Neuron (in vitro differentiated cells): ENCODE data around the gene S100A8.

Experiments
- H2AFZ ChIP-seq: one replicate; pipeline ENCODE4 v1.6.1; 2013; ENCODE audit warnings: low read depth, mild to moderate bottlenecking, inconsistent platforms, low read length, moderate library complexity
- H3K27me3 ChIP-seq: one replicate; pipeline ENCODE4 v1.6.1; 2013; ENCODE audit warnings: low read length; ENCODE audit not compliant: insufficient read depth
- H3K36me3 ChIP-seq: one replicate; pipeline ENCODE4 v1.6.1; 2013; ENCODE audit warnings: low read length; ENCODE audit not compliant: insufficient read depth
- H3K4me1 ChIP-seq: one replicate; pipeline ENCODE4 v1.6.1; 2013; ENCODE audit warnings: low read length; ENCODE audit not compliant: insufficient read depth
- H3K4me3 ChIP-seq: 2 replicates; pipeline ENCODE4 v1.5.1; 2013; ENCODE audit warnings: mild to moderate bottlenecking, low read length, moderate library complexity
- H3K9me3 ChIP-seq: one replicate; pipeline ENCODE4 v1.6.1; 2013; ENCODE audit warnings: low read length

The S100A8 gene

DNA sequence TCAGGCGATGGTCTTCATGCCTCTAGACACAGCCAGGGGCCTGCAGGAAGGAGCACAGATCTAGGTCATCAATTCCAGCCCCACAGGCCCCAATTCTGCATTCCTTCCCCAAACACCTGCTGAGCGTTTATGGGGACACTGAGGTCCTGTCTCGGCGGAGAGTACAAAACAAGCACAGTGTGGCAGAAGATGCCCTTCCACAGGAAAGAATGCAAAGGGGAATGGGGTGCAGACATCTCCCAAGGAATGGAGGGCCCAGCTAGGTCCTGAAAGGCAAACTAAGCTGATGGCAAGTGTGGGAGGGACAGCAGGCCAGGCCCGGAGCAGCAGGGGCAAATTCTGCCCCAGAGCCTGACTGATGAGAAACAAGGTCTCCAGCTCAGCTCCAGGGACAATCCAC, 3.5 kb upstream of the S100A8 start:
- Histone ChIP-seq H3K9me3 (no peaks in the 10 kb centered on the region), H3K4me3 (no peak overlapping the region), H3K27me3 (peaks cover 37% of the 10 kb centered on the region), H3K36me3 (no peaks in the 10 kb centered on the region), H3K4me1 (no peaks in the 10 kb centered on the region), H2AFZ (no peak overlapping the region)

DNA sequence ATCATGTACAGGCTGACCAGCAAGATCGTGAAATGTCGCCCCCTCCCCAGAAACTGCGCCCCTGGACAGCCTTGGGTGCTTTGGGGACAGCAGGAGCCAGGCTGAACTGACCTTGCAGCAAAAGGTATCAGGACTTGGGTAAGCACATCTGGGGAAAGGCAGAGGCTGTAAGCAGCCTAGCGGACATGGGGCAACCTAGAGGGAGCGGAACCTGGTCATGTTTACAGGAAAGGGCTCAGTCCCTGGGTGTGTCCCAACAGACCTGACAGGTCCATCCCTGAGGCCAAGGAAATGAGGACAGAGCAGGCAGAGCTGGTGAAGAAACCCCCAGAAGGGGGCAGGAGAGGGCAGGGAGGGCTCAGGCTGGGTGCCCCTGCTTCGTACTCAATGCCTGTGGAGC, 3.1 kb upstream of the S100A8 start:
- no peaks in the 10 kb centered on the region for H3K36me3 ChIP-seq
- H3K27me3 ChIP-seq, result peaks cover 33% of the 10 kb centered on the region
- H3K9me3 ChIP-seq, result no peaks in the 10 kb centered on the region
- no peak overlapping the region for H2AFZ ChIP-seq
- H3K4me3 ChIP-seq, result no peak overlapping the region
- H3K4me1 ChIP-seq, result no peaks in the 10 kb centered on the region

DNA sequence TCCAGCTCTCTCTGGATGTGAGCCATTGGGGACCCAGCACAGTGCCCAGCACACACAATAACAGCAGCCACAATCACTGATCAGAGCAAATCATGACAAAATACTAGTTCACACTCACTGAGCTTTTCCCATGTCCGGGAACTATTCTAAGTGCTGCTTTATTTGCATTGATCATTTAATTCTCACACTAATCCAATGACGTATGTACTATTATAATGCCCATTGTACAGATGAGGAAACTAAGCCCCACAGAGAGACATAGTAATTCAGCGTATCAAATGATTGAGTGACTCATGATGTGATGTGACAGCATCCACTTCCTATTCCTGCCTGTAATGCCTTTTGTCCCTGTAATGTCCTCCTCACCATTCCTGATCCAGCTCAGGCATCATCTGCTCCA, 1.9 kb upstream of the S100A8 start:
- no peaks in the 10 kb centered on the region for H3K9me3 ChIP-seq
- no peaks in the 10 kb centered on the region for H3K4me1 ChIP-seq
- H2AFZ ChIP-seq, result no peak overlapping the region
- no peak overlapping the region for H3K4me3 ChIP-seq
- peaks cover 31% of the 10 kb centered on the region for H3K27me3 ChIP-seq
- no peaks in the 10 kb centered on the region for H3K36me3 ChIP-seq

DNA sequence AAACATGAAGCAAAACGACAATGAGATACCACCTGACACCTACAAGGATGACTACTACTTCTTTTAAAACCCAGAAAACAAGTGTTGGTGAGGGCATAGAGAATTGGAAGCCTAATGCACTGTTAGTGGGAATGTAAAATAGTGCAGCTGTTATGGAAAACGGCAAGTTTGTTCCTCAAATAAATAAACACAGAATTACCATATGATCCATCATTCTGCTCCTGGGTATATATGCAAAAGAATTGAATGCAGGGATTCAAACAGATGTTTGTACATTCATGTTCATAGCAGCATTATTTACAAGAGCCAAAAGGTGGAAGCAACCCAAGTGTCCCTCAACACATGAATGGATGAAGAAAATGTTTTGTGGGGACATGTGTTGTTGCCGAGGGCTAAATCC, 1.4 kb upstream of the S100A8 start:
- no peaks in the 10 kb centered on the region for H3K36me3 ChIP-seq
- H3K4me1 ChIP-seq, result no peaks in the 10 kb centered on the region
- no peak overlapping the region for H3K4me3 ChIP-seq
- H2AFZ ChIP-seq, result no peak overlapping the region
- H3K9me3 ChIP-seq, result no peaks in the 10 kb centered on the region
- peaks cover 25% of the 10 kb centered on the region for H3K27me3 ChIP-seq

DNA sequence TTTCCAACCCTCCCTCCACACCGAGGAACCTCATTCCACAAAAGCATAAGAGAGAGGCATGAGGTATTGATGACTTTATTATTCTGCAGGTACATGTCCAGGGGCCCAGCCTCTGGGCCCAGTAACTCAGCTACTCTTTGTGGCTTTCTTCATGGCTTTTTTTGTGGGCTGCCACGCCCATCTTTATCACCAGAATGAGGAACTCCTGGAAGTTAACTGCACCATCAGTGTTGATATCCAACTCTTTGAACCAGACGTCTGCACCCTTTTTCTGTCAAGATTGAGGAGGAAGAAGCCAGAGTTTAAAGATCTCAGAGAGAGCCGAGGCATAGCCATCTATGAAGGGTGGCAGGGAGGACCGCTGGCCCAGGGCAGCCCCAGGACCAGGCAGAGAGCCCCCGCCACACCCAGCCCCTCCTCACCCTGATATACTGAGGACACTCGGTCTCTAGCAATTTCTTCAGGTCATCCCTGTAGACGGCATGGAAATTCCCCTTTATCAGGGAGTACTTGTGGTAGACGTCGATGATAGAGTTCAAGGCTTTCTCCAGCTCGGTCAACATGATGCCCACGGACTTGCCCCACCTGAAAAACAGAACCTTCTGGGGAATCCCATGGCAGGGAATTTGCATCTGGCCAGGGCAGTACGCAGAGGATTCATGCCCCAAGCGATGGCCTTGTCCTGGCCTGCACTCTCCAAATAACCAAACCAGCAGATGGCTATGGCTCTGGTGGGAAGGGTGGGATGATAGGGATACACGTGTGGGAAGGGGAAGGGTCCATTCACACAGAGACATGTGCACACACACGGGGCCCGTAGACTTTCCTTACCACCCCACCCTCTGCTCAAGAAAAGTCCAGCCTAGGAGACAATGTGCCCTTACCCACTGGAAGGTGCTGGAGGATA, 647 bp downstream of the S100A8 start:
- H3K4me3 ChIP-seq, result no peak overlapping the region
- H2AFZ ChIP-seq, result no peak overlapping the region
- H3K27me3 ChIP-seq, result peaks cover 8% of the 10 kb centered on the region
- H3K36me3 ChIP-seq, result no peaks in the 10 kb centered on the region
- no peaks in the 10 kb centered on the region for H3K9me3 ChIP-seq
- H3K4me1 ChIP-seq, result no peaks in the 10 kb centered on the region

DNA sequence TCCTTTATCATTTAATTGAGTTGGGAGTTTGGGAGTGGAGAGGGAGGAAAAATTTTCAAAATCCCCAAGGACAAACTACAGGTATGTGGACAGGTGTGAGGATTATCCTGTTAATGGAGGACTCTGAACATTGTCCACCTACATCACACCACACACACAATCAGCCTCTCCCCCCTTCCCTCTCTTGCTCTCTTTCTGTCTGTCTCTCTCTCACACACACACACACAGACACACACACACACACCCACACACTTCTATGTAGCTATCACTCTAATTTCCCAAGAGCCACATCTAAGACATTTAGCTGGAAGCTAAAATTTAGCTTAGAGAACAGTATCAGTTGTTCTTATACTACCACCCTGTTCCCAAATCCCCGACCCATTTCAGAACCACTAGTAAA, 1.5 kb downstream of the S100A8 start:
- Histone ChIP-seq H3K36me3 (no peaks in the 10 kb centered on the region), H3K4me3 (no peak overlapping the region), H3K27me3 (peaks cover 8% of the 10 kb centered on the region), H2AFZ (no peak overlapping the region), H3K4me1 (no peaks in the 10 kb centered on the region), H3K9me3 (no peaks in the 10 kb centered on the region)

DNA sequence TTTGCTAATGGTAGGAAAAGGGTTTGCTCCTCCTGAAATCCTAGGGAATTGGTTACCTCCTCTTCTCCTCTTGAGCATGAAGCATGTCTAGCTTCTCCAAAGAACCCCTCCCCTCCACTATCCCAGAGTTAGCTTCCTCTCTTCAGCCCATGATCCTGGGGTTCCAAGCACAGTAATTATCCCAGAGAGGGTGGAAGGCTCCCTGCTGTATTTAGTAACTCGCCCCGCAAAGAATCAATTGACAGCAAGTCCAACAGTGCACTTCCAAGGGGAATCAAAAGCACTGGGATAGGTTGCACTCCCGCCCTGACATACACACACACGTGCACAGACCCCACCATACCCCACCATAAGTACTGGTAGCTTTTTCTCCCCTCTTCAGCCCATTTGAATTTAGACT, 3.1 kb downstream of the S100A8 start:
- peaks cover 8% of the 10 kb centered on the region for H3K27me3 ChIP-seq
- H3K36me3 ChIP-seq, result no peaks in the 10 kb centered on the region
- H3K4me3 ChIP-seq, result no peak overlapping the region
- no peak overlapping the region for H2AFZ ChIP-seq
- H3K9me3 ChIP-seq, result no peaks in the 10 kb centered on the region
- no peaks in the 10 kb centered on the region for H3K4me1 ChIP-seq

DNA sequence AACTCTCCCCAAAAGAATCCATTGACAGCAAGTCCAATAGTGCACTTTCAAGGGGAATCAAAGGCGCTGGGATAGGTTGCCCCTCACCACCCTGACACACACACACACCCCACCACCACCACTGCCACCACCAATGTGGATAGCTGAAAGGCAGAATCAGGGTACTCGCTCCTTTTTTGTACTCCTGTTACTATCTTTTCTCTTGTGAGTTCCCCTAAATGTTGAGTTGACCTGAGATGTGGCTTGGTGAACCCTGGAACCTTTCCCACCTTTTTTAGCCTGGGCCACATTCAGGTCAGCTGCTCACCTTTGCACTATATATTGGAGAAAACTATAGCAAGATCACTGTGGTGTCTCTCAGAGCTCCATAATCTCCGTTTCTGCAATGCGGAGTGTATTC, 3.9 kb downstream of the S100A8 start:
- H3K9me3 ChIP-seq, result no peaks in the 10 kb centered on the region
- H2AFZ ChIP-seq, result no peak overlapping the region
- peaks cover 8% of the 10 kb centered on the region for H3K27me3 ChIP-seq
- H3K36me3 ChIP-seq, result no peaks in the 10 kb centered on the region
- H3K4me1 ChIP-seq, result no peaks in the 10 kb centered on the region
- no peak overlapping the region for H3K4me3 ChIP-seq

DNA sequence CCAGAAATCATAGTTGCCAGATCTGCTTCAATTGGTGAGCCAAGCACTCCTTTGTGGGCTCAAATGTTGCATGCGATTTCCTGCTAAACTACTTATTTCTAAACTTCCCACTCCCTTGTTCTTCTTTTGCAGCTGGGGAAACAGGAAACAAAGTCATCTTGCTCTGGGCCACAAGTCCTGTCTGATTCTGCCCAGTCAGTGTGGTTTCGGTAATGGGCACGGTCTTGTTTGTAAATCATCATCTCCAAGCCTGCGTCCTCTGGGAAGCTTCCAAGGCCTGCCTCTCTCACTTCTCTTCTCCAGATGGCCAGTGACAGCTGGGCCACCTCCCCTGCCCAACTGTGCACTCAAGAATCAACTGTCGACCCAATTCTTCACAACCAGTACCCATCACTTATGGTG, 4.4 kb downstream of the S100A8 start:
- Histone ChIP-seq H3K27me3 (peaks cover 8% of the 10 kb centered on the region), H3K36me3 (no peaks in the 10 kb centered on the region), H3K9me3 (no peaks in the 10 kb centered on the region)

DNA sequence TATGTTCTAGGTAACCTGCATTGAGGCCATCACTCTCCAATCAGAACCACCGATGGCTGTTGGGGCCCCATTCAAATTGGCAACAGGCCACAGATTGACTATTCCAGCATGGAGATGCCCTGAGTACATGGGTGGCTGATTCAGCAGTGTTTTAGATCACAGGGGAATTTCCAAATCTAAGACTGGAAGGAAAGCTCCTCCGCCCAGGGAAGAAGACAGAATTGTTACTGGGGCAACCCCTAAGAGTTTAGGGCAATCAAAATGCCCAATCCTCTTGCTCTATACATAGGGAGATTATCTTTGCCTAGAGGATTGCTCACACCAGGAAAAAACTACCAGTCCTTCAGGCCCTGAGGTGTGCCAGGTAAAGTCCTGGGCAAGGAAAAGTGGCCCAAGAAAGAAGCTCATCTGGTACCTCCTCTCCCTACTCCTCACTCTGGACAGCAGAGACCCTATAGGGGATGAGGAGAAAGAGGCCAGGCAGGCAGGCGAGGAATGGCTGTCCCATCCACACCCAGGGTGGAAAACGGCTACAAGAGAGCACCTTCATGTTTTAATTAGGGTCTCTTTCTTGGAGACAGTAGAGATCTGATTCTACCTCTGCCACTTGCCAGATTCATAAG, 5.8 kb downstream of the S100A8 start:
- Histone ChIP-seq H2AFZ (no peak overlapping the region), H3K9me3 (no peaks in the 10 kb centered on the region), H3K4me3 (no peak overlapping the region), H3K36me3 (no peaks in the 10 kb centered on the region), H3K4me1 (no peaks in the 10 kb centered on the region), H3K27me3 (peaks cover 3% of the 10 kb centered on the region)

More for the DNA sequence above, 4.4 kb downstream of the S100A8 start:
- H2AFZ ChIP-seq, result no peak overlapping the region
- no peaks in the 10 kb centered on the region for H3K4me1 ChIP-seq
- H3K4me3 ChIP-seq, result no peak overlapping the region

DNA sequence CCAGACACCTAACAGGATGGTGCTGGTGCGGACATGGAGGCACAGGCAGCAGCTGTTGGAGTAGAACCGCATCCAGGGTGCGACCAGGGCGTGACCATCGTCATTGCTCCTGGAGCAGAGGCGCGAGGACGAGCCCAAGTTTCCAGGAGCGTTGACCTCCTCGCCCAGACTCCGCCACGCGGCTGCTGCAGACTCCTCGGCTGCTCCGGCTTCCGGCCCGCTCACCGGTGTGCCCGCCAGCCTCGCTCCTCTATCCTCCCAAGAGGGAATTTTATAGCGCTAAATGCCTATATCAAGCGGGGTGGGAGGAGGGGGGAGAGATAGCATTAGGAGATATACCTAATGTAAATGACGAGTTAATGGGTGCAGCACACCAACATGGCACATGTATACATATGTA, 10.2 kb downstream of the S100A8 start:
- H3K9me3 ChIP-seq, result no peaks in the 10 kb centered on the region
- no peaks in the 10 kb centered on the region for H3K27me3 ChIP-seq
- no peak overlapping the region for H3K4me3 ChIP-seq
- H2AFZ ChIP-seq, result no peak overlapping the region
- no peaks in the 10 kb centered on the region for H3K4me1 ChIP-seq
- H3K36me3 ChIP-seq, result no peaks in the 10 kb centered on the region

DNA sequence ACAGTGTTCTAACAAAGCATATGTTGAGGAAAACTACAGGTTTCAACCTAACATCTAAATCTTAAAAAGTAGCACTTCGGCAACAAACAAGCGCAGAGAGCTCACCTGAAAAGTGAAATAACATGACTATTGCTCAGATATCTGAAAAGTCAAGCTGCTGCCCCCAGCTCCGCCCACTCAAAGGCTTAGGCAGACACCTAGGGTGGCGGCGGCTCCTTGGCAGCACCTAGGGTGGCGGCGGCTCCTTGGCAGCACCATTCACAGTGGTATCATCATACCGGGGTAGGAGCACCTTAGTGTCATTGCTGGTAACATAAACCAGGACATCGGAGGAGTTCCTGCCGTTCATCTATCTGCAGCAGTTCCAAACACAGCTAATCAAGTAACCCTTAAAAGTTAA, 11.3 kb downstream of the S100A8 start:
- H3K9me3 ChIP-seq, result no peaks in the 10 kb centered on the region

DNA sequence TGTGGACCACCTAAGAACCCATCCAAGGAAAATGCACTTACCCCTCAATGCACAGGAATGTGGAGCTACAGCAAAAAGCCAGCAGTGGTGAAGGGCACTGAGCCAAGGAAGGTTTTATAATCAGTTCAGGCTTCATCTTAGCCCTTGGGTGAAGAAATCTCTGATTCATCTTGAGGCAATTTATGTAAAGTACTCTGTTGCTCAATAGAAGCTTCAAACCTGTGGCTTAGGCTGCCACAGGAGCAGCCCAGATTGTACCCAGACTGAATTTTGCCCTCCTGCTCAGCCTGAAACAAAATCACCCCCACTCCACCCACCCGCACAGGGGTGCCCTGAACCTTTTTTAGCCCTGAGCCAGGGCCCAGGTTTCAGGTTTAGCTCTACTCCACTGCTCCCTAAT, 15.4 kb downstream of the S100A8 start, which contains the start of gene S100A12:
Gene S100A12, minus strand, starts transcription at position 111 of the 400 bp plus-strand sequence. CDS start 1,029 bp downstream, outside the sequence.
- Histone ChIP-seq H2AFZ (no peak within 1 kb of the TSS), H3K9me3 (no peaks in the 10 kb centered on the region), H3K4me1 (no peaks in the 10 kb centered on the region), H3K36me3 (no peaks in the 10 kb centered on the region), H3K27me3 (no peaks in the 10 kb centered on the region), H3K4me3 (no peak within 1 kb of the TSS)

More for the DNA sequence above, 11.3 kb downstream of the S100A8 start:
- Histone ChIP-seq H3K4me1 (no peaks in the 10 kb centered on the region), H3K27me3 (no peaks in the 10 kb centered on the region), H2AFZ (no peak overlapping the region), H3K36me3 (no peaks in the 10 kb centered on the region), H3K4me3 (no peak overlapping the region)
